ENCODE results near the gene MLLT3.

DNA sequence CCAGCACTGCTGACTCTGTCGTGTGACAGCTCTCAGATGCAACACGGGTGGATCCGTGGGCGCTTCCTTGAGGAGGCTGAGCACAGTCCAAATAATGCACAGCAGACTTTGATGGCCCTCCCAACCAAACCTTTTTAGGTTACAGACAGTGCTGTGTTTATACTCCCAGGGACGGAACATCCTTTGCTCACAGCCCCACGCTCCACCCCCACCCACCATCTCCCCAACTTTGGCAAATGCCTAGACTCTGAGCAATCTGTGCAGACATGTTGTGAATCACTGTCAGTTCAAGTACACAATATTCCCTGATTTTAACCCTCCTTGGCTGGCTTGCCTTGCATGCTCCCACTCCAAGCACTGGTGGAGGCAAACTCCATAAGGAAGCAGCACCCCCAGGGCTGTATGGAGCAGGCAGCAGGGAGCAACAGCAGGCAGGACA lies 324.6 kb downstream of the MLLT3 start:
- TF ChIP-seq EZH2 (IDR thresholded peaks at IDR 0.05; ENCODE audit: insufficient read depth, poor library complexity, severe bottlenecking), result no peak
- TF ChIP-seq EZH2phosphoT487 (IDR thresholded peaks at IDR 0.05; ENCODE audit: insufficient read depth, low read depth), result no peak

Data from GM23248 (cell line).